Natural killer cell (primary cell): ENCODE results near the gene ODAD3. TPM values are rescaled to one million over a fixed set of nuclear protein-coding genes. Genes with fewer than 3 reads are reported as not detected.

Experiments
- ATAC-seq, 3 donors: fragments of 150-1000 bp in 2 of 3; fragments of 200-7000 bp in 1 of 3; cut with Tn5 transposase; 1 replicate in 1 of 3; 2 replicates in 2 of 3; pipeline ENCODE4 v1.10.0; 2021; ENCODE audit warnings: mild to moderate bottlenecking in 2 of 3, moderate library complexity in 2 of 3
- DNase-seq, 2 donors: peaks; one replicate each; pipeline versions ENCODE4 v3.0.0 to v3.0.0-alpha.2; 2013 to 2021; ENCODE audit warnings: mixed read lengths in 1 of 2
- H3K27ac ChIP-seq: one replicate; pipeline ENCODE4 v1.5.1; 2013; ENCODE audit warnings: mild to moderate bottlenecking, low read length
- H3K27me3 ChIP-seq: one replicate; pipeline ENCODE4 v1.6.1; 2013; ENCODE audit warnings: low read length; ENCODE audit not compliant: control insufficient read depth, insufficient read depth
- H3K36me3 ChIP-seq: one replicate; pipeline ENCODE4 v1.6.1; 2013; ENCODE audit warnings: low read length; ENCODE audit not compliant: control insufficient read depth, insufficient read depth
- H3K4me1 ChIP-seq: one replicate; pipeline ENCODE4 v1.6.1; 2013; ENCODE audit warnings: low read length; ENCODE audit not compliant: control insufficient read depth, insufficient read depth
- H3K4me3 ChIP-seq: one replicate; pipeline ENCODE4 v1.5.1; 2013; ENCODE audit warnings: low read length
- H3K9me3 ChIP-seq: one replicate; pipeline ENCODE4 v1.6.1; 2013; ENCODE audit warnings: low read length; ENCODE audit not compliant: control insufficient read depth, insufficient read depth
- H3K27ac Mint-ChIP-seq, 2 donors: one replicate each; pipeline ENCODE4 v1.8.0; 2022; ENCODE audit warnings: mild to moderate bottlenecking in 2 of 2, mixed read lengths in 2 of 2, moderate library complexity in 1 of 2
- H3K27me3 Mint-ChIP-seq, 2 donors: one replicate each; pipeline ENCODE4 v1.8.0; 2022; ENCODE audit warnings: low read depth in 2 of 2, mixed read lengths in 2 of 2
- H3K36me3 Mint-ChIP-seq: one replicate; pipeline ENCODE4 v1.8.0; 2022; ENCODE audit warnings: mixed read lengths
- H3K4me1 Mint-ChIP-seq, 2 donors: one replicate each; pipeline ENCODE4 v1.8.0; 2022; ENCODE audit warnings: mixed read lengths in 2 of 2
- H3K4me3 Mint-ChIP-seq: one replicate; pipeline ENCODE4 v1.8.0; 2022; ENCODE audit warnings: mild to moderate bottlenecking, moderate library complexity, mixed read lengths
- H3K9me3 Mint-ChIP-seq, 2 donors: one replicate each; pipeline ENCODE4 v1.8.0; 2022; ENCODE audit warnings: mixed read lengths in 2 of 2
- WGBS: methylation state at CpG from one replicate; pipeline ENCODE4 v1.1.7; 2013; ENCODE audit warnings: missing lambda C conversion rate; ENCODE audit not compliant: insufficient coverage; 5-methylcytosine and 5-hydroxymethylcytosine counted together
- intact Hi-C: fragments of 100-400 bp; cut with micrococcal nuclease; formaldehyde crosslinking; loops from one replicate; pipeline ENCODE4 v1.14.2; 2022
- total RNA-seq, 4 donors: library from RNA; stranded (reverse); fragments of 120-200 nt in 1 of 4; gene quantifications; one replicate each; pipeline versions ENCODE4 v1.2.3 to v1.2.4, GENCODE V29; 2013 to 2022
- TF ChIP-seq, protein P1 (sequence below): fragments of 200-600 bp; IDR thresholded peaks from one replicate; pipeline ENCODE4 v1.8.0; 2022; ENCODE audit warnings: antibody characterized with exemption

The ODAD3 gene
- total RNA-seq, 3 donors from 2014 or later (not counting 1 experiment from before 2014, with no cell fraction given): not detected

DNA sequence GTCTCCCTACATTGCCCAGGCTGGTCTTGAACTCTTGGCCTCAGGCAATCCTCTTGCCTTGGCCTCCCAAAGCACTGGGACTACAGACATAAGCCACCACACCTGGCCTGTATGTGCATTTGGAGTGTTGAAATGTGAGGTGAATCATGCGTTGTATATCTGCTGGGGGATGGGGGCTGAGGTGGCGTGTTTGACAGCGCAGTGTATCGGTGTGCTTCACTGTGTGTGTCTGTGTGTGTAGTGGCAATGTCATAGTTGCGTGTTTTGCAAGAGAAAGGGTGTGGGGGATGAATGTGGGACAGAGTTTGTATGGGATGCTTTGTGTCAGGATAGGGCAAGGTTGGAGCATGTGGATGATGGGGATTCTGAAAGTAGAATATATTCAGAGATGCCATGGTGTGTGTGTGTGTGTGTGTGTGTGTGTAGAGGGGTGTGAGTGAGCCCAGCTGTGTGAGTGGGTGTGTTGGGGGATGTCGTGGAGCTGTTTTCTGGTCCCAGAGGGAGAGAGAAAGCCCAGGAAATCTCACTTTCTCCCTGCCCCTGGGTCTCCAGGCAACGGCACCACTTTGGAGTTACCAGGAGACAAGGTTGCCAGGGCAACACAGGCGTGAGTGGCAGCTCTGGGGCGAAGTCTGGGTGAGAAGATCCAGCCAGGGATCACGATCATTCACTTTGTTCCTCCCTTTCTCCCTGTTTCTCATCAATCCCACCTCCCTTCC, 61.6 kb downstream of the ODAD3 start:
- WGBS: 60% methylated on average over 10 of the region's 10 CpGs
- Mint-ChIP-seq H3K36me3 (no peaks in the 10 kb centered on the region), H3K4me3 (no peak overlapping the region), H3K27me3 (no peaks in the 10 kb centered on the region), H3K9me3 (no peaks in the 10 kb centered on the region), H3K4me1 (peaks cover 6% of the 10 kb centered on the region in 2 donors), H3K27ac (no peak overlapping the region)
- Histone ChIP-seq H3K36me3 (no peaks in the 10 kb centered on the region), H3K9me3 (no peaks in the 10 kb centered on the region), H3K4me3 (no peak overlapping the region), H3K27me3 (no peaks in the 10 kb centered on the region), H3K4me1 (peaks cover 31% of the 10 kb centered on the region), H3K27ac (no peak overlapping the region)
- DNase-seq (no peak), ATAC-seq (no peak)
- TF ChIP-seq, protein P1, sequence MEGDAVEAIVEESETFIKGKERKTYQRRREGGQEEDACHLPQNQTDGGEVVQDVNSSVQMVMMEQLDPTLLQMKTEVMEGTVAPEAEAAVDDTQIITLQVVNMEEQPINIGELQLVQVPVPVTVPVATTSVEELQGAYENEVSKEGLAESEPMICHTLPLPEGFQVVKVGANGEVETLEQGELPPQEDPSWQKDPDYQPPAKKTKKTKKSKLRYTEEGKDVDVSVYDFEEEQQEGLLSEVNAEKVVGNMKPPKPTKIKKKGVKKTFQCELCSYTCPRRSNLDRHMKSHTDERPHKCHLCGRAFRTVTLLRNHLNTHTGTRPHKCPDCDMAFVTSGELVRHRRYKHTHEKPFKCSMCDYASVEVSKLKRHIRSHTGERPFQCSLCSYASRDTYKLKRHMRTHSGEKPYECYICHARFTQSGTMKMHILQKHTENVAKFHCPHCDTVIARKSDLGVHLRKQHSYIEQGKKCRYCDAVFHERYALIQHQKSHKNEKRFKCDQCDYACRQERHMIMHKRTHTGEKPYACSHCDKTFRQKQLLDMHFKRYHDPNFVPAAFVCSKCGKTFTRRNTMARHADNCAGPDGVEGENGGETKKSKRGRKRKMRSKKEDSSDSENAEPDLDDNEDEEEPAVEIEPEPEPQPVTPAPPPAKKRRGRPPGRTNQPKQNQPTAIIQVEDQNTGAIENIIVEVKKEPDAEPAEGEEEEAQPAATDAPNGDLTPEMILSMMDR: no peak
- intact Hi-C loops: loop anchor here (10.0 kb wide), 1 partner anchor 131 kb away; the partner anchor contains the start of gene ZNF653

GRCh38 chr19:11370744-11371143, 64.2 kb downstream of the ODAD3 start:
- no peak for ATAC-seq
- peaks cover 2% of the 10 kb centered on the region for H3K36me3 ChIP-seq
- TF ChIP-seq, protein P1: no peak

More at GRCh38 chr19:11370744-11371143, 64.2 kb downstream of the ODAD3 start:
- intact Hi-C loops: loop anchor here (10.0 kb wide), 1 partner anchor 134 kb away; the partner anchor contains the start of gene ZNF653
- no peaks in the 10 kb centered on the region for H3K27me3 ChIP-seq
- Mint-ChIP-seq H3K4me1 (no peaks in the 10 kb centered on the region), H3K9me3 (no peaks in the 10 kb centered on the region), H3K36me3 (no peaks in the 10 kb centered on the region), H3K4me3 (no peak overlapping the region), H3K27ac (no peak overlapping the region), H3K27me3 (no peaks in the 10 kb centered on the region)
- H3K4me1 ChIP-seq: peaks cover 17% of the 10 kb centered on the region
- no peaks in the 10 kb centered on the region for H3K9me3 ChIP-seq
- DNase-seq: no peak
- no peak overlapping the region for H3K27ac ChIP-seq
- WGBS: 91% methylated on average over 2 of the region's 2 CpGs
- H3K4me3 ChIP-seq: no peak overlapping the region

Other genes with a start within 250 kb of the ODAD3 start
- 1 to 10 TPM in 1 of 3 donors, under 1 TPM in 2; 0.82 to 1.3 (median 0.85) TPM for gene KANK2, start 237.6 kb downstream of the ODAD3 start, total RNA-seq
- gene ANGPTL8, start 195.5 kb downstream of the ODAD3 start, total RNA-seq: not detected
- 1 to 10 TPM in 1 of 3 donors, under 1 TPM in 2; 0.82 to 2.3 (median 0.86) TPM for gene DOCK6, start 172.6 kb downstream of the ODAD3 start, total RNA-seq
- not detected for gene TSPAN16, start 139.0 kb downstream of the ODAD3 start, total RNA-seq
- 10 to 100 TPM; 14.3 to 20.0 (median 15.7) TPM for gene RAB3D, start 95.5 kb downstream of the ODAD3 start, total RNA-seq
- gene TMEM205, start 88.9 kb downstream of the ODAD3 start, total RNA-seq: 10 to 100 TPM; 25.0 to 29.9 (median 29.5) TPM
- 10 to 100 TPM; 86.9 to 94.9 (median 91.8) TPM for gene CCDC159, start 88.6 kb downstream of the ODAD3 start, total RNA-seq
- 10 to 100 TPM; 13.3 to 21.1 (median 16.1) TPM for gene PLPPR2, start 79.7 kb downstream of the ODAD3 start, total RNA-seq
- 1 to 10 TPM; 2.1 to 2.9 (median 2.8) TPM for gene SWSAP1, start 60.5 kb downstream of the ODAD3 start, total RNA-seq
- gene EPOR, start 50.8 kb downstream of the ODAD3 start, total RNA-seq: 10 to 100 TPM in 2 of 3 donors, 1 to 10 TPM in 1; 7.6 to 10.7 (median 10.3) TPM
- under 1 TPM in 1 of 3 donors, not detected in 2; 0.48 TPM for gene RGL3, start 15.8 kb downstream of the ODAD3 start, total RNA-seq
- 100 to 1,000 TPM; 320 to 367 (median 327) TPM for gene PRKCSH, start 514 bp upstream of the ODAD3 start, total RNA-seq
- not detected for gene ELAVL3, start 45.9 kb upstream of the ODAD3 start, total RNA-seq
- 10 to 100 TPM in 2 of 3 donors, 1 to 10 TPM in 1; 9.9 to 15.4 (median 10.8) TPM for gene ZNF653, start 70.7 kb upstream of the ODAD3 start, total RNA-seq
- gene ECSIT, start 94.0 kb upstream of the ODAD3 start, total RNA-seq: 10 to 100 TPM; 23.6 to 24.5 (median 24.1) TPM
- gene CNN1, start 103.7 kb upstream of the ODAD3 start, total RNA-seq: not detected
- gene ELOF1, start 124.1 kb upstream of the ODAD3 start, total RNA-seq: 10 to 100 TPM; 46.4 to 54.2 (median 50.0) TPM
- 10 to 100 TPM; 14.9 to 20.3 (median 18.8) TPM for gene ACP5, start 142.5 kb upstream of the ODAD3 start, total RNA-seq
- gene ZNF627, start 162.4 kb upstream of the ODAD3 start, total RNA-seq: 1 to 10 TPM; 4.7 to 7.5 (median 4.9) TPM